Measurements from ENCODE around the gene LGI4. TPM values are rescaled to one million over a fixed set of nuclear protein-coding genes. Genes with fewer than 3 reads are reported as not detected.

The LGI4 gene
- total RNA-seq, 4 donors from 2014 or later, result 32.0 to 58.6 (median 49.2) TPM

DNA sequence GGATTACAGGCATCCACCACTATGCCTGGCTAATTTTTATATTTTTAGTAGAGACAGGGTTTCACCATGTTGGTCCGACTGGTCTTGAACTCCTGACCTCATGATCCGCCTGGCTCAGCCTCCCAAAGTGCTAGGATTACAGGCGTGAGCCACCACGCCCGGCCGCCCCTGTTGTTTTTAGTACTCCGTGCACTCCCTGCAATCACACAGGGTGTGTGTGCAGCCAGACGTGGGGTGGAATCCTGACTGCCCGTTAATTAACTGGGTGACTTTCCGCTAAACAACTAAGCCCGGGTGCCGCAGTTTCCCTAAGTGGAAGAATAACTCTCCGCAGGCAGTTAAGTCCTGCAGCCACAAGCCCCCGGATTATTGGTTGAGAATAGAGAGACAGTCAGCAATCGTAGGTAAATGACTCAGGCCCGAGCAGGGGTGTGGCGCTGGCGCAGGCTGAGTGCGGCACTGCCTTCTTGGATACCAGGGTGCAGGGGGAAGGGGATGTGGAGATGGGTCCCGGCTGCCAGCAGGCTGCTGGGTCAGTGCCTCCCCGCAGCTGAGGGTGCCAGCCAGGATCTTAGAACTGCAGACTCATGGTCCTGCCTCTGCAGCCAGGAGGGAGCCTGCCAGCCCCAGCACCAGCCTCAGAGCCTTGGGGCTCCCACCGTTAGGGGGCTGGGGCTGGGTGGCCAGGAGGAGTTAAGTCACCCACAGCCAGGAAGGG, 25.3 kb downstream of the LGI4 start:
- Histone ChIP-seq H3K4me3 (no peak overlapping the region), H3K27ac (replicated peaks in 1 of 4) (peak overlapping the region; percentile 15 to 72 (median 53)), H3K4me1 (peaks cover 3 to 15% (median 6%) of the 10 kb centered on the region in 4 donors), H3K27me3 (peaks cover 0 to 26% (median 0%) of the 10 kb centered on the region in 4 donors), H3K36me3 (no peaks in the 10 kb centered on the region), H3K9me3 (no peaks in the 10 kb centered on the region)
- intact Hi-C loops (cut with DNase I), result no loop called here
- WGBS, result 77% methylated on average over 12 of the region's 22 CpGs
- DNase-seq (ENCODE audit: extremely low spot score), result no peak
- peak in 1 of 2 donors; percentile 22 for TF ChIP-seq POLR2AphosphoS5 (IDR thresholded peaks at IDR 0.05)
- no peak for TF ChIP-seq POLR2A (IDR thresholded peaks at IDR 0.05; ENCODE audit: low read depth)
- TF ChIP-seq, protein P1, sequence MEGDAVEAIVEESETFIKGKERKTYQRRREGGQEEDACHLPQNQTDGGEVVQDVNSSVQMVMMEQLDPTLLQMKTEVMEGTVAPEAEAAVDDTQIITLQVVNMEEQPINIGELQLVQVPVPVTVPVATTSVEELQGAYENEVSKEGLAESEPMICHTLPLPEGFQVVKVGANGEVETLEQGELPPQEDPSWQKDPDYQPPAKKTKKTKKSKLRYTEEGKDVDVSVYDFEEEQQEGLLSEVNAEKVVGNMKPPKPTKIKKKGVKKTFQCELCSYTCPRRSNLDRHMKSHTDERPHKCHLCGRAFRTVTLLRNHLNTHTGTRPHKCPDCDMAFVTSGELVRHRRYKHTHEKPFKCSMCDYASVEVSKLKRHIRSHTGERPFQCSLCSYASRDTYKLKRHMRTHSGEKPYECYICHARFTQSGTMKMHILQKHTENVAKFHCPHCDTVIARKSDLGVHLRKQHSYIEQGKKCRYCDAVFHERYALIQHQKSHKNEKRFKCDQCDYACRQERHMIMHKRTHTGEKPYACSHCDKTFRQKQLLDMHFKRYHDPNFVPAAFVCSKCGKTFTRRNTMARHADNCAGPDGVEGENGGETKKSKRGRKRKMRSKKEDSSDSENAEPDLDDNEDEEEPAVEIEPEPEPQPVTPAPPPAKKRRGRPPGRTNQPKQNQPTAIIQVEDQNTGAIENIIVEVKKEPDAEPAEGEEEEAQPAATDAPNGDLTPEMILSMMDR (IDR thresholded peaks at IDR 0.05), result no peak
- TF ChIP-seq EP300 (IDR thresholded peaks at IDR 0.05), result no peak

DNA sequence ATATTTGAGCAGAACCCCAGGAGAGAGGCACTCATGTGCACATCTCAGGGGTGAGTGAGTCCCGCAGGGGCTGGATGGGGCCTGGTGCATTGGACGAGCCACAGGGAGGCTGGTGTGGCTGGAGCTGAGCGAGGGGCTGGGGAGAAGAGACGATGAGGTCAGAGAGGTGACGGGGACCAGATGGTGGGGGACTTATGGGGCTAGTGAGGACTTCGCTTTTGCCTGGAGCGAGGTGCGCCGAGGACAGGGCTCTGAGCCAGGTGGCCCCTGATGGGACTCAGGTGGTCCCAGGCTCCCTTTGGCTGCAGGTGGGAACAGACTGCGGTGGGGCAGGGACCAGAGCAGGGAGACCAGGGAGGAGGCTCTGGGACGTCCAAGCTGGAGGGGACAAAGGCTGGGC, 26.1 kb downstream of the LGI4 start:
- no peak overlapping the region for H3K4me3 ChIP-seq
- DNase-seq (ENCODE audit: extremely low spot score), result no peak
- intact Hi-C loops (cut with DNase I), result no loop called here
- TF ChIP-seq EP300 (IDR thresholded peaks at IDR 0.05) (no peak), POLR2AphosphoS5 (IDR thresholded peaks at IDR 0.05) (no peak), POLR2A (IDR thresholded peaks at IDR 0.05; ENCODE audit: low read depth) (no peak)
- TF ChIP-seq, protein P1 (IDR thresholded peaks at IDR 0.05), result no peak
- H3K4me1 ChIP-seq, result peaks cover 0 to 11% (median 2%) of the 10 kb centered on the region in 4 donors
- no peaks in the 10 kb centered on the region for H3K9me3 ChIP-seq
- H3K36me3 ChIP-seq, result no peaks in the 10 kb centered on the region
- peak overlapping the region; percentile 15 to 72 (median 53) for H3K27ac ChIP-seq (replicated peaks in 1 of 4)
- WGBS, result 77% methylated on average over 11 of the region's 11 CpGs
- H3K27me3 ChIP-seq, result peaks cover 0 to 26% (median 0%) of the 10 kb centered on the region in 4 donors

DNA sequence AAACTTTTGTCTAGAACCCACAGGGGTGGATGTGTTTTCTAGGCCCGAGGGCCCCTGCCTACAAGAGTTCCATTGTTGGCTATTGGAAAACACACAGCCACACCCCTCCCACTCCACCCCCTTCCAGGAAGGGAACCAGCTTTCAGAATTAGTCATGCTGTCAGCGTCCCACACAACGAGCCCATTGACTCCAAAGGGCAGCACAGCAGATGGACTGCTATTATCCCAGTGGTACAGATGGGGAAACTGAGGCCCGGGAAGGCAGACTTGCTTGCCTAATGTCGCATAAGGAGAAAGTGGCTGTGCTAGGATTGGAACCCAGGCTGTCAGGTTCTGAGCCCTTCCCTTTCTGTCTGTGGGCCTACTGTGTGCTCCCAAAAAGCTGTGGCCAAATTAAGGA, 27.3 kb downstream of the LGI4 start:
- no peak for DNase-seq (ENCODE audit: extremely low spot score)
- TF ChIP-seq, protein P1 (IDR thresholded peaks at IDR 0.05), result no peak
- TF ChIP-seq POLR2A (IDR thresholded peaks at IDR 0.05; ENCODE audit: low read depth), result no peak
- TF ChIP-seq EP300 (IDR thresholded peaks at IDR 0.05), result no peak
- peak; percentile 35 to 42 for TF ChIP-seq POLR2AphosphoS5 (IDR thresholded peaks at IDR 0.05)
- Histone ChIP-seq H3K4me3 (no peak overlapping the region), H3K4me1 (peaks cover 0 to 11% (median 2%) of the 10 kb centered on the region in 4 donors), H3K9me3 (no peaks in the 10 kb centered on the region), H3K27me3 (peaks cover 0 to 26% (median 0%) of the 10 kb centered on the region in 4 donors), H3K27ac (replicated peaks in 1 of 4) (peak overlapping the region; percentile 38 to 72 (median 54)), H3K36me3 (no peaks in the 10 kb centered on the region)
- WGBS, result no CpG with 5 or more reads among the region's 5 CpGs
- intact Hi-C loops (cut with DNase I), result no loop called here

DNA sequence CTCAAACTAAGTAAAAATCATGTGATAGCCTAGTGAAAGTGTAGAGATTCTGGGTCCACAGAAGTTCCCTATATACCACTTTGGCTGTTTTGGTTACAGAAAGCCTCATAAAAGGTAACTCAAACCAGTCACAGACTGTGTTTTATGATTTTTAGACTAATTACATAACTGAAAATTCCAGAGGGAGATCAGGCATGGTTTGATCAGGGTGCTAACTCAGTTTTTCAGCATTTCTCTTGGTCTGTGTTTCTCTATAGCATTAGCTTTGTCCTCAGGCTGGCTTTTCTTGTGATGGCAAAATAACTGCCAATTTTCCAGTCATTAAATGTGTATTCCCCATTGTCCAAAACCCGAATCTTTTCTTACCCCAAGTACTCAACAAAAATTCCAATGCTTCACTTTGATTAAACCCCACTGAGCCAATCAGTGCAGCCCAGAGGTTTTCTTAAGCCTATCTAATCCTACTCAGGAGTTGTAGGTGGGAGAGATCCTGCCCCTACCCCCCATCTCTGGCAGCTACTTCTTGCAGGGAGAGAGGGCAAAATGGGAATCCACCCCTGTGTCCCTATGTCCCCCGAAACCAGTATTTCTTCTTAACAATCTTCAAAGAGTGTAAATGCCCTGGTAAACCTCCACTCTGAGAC, 27.8 kb downstream of the LGI4 start:
- 71% methylated on average over 1 of the region's 2 CpGs for WGBS
- Histone ChIP-seq H3K27ac (replicated peaks in 1 of 4) (peak overlapping the region; percentile 7 to 72 (median 28)), H3K27me3 (peaks cover 0 to 26% (median 0%) of the 10 kb centered on the region in 4 donors), H3K36me3 (no peaks in the 10 kb centered on the region), H3K4me3 (no peak overlapping the region), H3K4me1 (peaks cover 0 to 11% (median 2%) of the 10 kb centered on the region in 4 donors), H3K9me3 (no peaks in the 10 kb centered on the region)
- no peak for DNase-seq (ENCODE audit: extremely low spot score)
- intact Hi-C loops (cut with DNase I), result no loop called here
- no peak for TF ChIP-seq POLR2A (IDR thresholded peaks at IDR 0.05; ENCODE audit: low read depth)
- TF ChIP-seq POLR2AphosphoS5 (IDR thresholded peaks at IDR 0.05), result no peak
- no peak for TF ChIP-seq EP300 (IDR thresholded peaks at IDR 0.05)

DNA sequence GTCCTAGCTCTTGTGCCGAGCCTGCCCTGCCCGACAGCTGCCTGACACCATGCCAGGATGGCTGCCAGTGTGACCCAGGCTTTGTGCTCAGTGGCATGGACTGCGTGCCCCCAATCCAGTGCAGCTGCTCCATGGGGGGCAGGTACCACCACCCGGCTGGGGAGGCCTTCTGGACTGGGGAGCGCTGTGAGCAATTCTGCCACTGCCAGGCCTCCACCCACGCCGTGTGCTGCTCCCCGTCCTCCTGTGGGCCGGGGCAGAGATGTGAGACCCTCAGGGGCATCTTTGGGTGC, 28.6 kb downstream of the LGI4 start:
- Histone ChIP-seq H3K4me3 (no peak overlapping the region), H3K27me3 (peaks cover 0 to 25% (median 0%) of the 10 kb centered on the region in 4 donors), H3K4me1 (peaks cover 0 to 11% (median 2%) of the 10 kb centered on the region in 4 donors), H3K36me3 (no peaks in the 10 kb centered on the region), H3K27ac (replicated peaks in 1 of 4) (peak overlapping the region in 3 of 4 donors; percentile 7 to 72 (median 34)), H3K9me3 (no peaks in the 10 kb centered on the region)
- 90% methylated on average over 9 of the region's 9 CpGs for WGBS
- TF ChIP-seq EP300 (IDR thresholded peaks at IDR 0.05) (no peak), POLR2A (IDR thresholded peaks at IDR 0.05; ENCODE audit: low read depth) (no peak), POLR2AphosphoS5 (IDR thresholded peaks at IDR 0.05) (no peak)
- TF ChIP-seq, protein P1 (IDR thresholded peaks at IDR 0.05), result no peak
- no peak for DNase-seq (ENCODE audit: extremely low spot score)
- intact Hi-C loops (cut with DNase I), result no loop called here

All from esophagus muscularis mucosa (tissue), 4 donors.